DND-41 (cell line): Measurements from ENCODE around the gene SLC7A7.

ENCODE experiments used
- EZH2 ChIP-seq: IDR thresholded peaks from 3 replicates; pipeline ENCODE4 v1.6.1; 2012; ENCODE audit warnings: borderline replicate concordance, low read depth, mild to moderate bottlenecking, moderate library complexity, low read length, inconsistent platforms; ENCODE audit not compliant: severe bottlenecking
- TF ChIP-seq, protein P1 (sequence below): IDR thresholded peaks from 2 replicates; pipeline ENCODE4 v1.5.1; 2012; ENCODE audit warnings: borderline replicate concordance, low read length, moderate library complexity, mild to moderate bottlenecking; ENCODE audit not compliant: poor library complexity, severe bottlenecking; ENCODE audit errors: extremely low read depth

DNA sequence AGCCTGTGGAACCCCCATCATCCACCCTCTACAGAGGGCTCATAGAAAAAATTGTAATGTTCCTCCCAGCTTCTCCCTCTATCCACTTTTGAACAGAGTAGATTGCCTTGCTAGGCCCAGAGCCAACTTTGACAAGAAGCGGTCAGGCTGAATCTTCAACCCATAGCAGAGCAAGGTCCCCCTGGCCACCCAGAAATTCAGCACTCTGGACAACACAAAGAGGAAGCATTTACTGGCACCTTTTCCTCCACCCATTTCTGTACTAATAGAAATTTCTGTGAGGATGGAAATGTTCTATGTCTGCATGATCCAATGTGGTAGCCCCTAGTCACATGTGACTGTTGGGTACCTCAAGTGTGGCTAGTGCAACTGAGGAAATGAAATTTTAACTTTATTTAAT lies 91.4 kb downstream of the SLC7A7 start:
- TF ChIP-seq, protein P1, sequence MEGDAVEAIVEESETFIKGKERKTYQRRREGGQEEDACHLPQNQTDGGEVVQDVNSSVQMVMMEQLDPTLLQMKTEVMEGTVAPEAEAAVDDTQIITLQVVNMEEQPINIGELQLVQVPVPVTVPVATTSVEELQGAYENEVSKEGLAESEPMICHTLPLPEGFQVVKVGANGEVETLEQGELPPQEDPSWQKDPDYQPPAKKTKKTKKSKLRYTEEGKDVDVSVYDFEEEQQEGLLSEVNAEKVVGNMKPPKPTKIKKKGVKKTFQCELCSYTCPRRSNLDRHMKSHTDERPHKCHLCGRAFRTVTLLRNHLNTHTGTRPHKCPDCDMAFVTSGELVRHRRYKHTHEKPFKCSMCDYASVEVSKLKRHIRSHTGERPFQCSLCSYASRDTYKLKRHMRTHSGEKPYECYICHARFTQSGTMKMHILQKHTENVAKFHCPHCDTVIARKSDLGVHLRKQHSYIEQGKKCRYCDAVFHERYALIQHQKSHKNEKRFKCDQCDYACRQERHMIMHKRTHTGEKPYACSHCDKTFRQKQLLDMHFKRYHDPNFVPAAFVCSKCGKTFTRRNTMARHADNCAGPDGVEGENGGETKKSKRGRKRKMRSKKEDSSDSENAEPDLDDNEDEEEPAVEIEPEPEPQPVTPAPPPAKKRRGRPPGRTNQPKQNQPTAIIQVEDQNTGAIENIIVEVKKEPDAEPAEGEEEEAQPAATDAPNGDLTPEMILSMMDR: no peak
- no peak for TF ChIP-seq EZH2
